Right atrium auricular region (tissue), 2 donors: Measurements from ENCODE around the gene RCAN1. TPM values are rescaled to one million over a fixed set of nuclear protein-coding genes. Genes with fewer than 3 reads are reported as not detected.
"Not testable (repeated sequence)": the region's sequence is repeated elsewhere in the genome, so short reads cannot be mapped to it uniquely, and the experiment has no call there.

ENCODE experiments used
- DNase-seq: peaks from one replicate; pipeline ENCODE4 v3.0.0-alpha.2; 2019; ENCODE audit warnings: low spot score
- H3K27ac ChIP-seq, 2 donors: fragments of 200-600 bp; sonication (generic); 1 replicate in 1 of 2; 2 replicates in 1 of 2; pipeline ENCODE4 v1.5.1; 2016 to 2019
- H3K27me3 ChIP-seq, 2 donors: fragments of 200-600 bp; sonication (generic); one replicate each; pipeline versions ENCODE4 v1.5.1 to v1.6.0; 2017 to 2019
- H3K36me3 ChIP-seq: fragments of 200-600 bp; sonication (generic); one replicate; pipeline ENCODE4 v1.5.1; 2016
- H3K4me1 ChIP-seq, 2 donors: fragments of 200-600 bp; sonication (generic); one replicate each; pipeline versions ENCODE4 v1.5.1 to v1.6.0; 2017 to 2019
- H3K4me3 ChIP-seq, 2 donors: fragments of 200-600 bp; sonication (generic); 1 replicate in 1 of 2; 2 replicates in 1 of 2; pipeline ENCODE4 v1.5.1; 2017 to 2019; ENCODE audit warnings: mild to moderate bottlenecking in 1 of 2, moderate library complexity in 1 of 2
- H3K9me3 ChIP-seq, 2 donors: fragments of 200-600 bp; sonication (generic); one replicate each; pipeline ENCODE4 v1.5.1; 2019
- total RNA-seq, 2 donors: library from RNA; depleted of rRNA; stranded (reverse); fragments of >200 nt; gene quantifications; one replicate each; pipeline ENCODE4 v1.1.0, GENCODE V29; 2016
- TF ChIP-seq, protein P1 (sequence below), 2 donors: fragments of 200-600 bp; sonication (generic); IDR thresholded peaks; one replicate each; pipeline ENCODE4 v1.5.1; 2019; ENCODE audit warnings: antibody characterized with exemption in 2 of 2

The RCAN1 gene
- total RNA-seq, 2 donors from 2014 or later: 26.1 to 38.0 TPM

DNA sequence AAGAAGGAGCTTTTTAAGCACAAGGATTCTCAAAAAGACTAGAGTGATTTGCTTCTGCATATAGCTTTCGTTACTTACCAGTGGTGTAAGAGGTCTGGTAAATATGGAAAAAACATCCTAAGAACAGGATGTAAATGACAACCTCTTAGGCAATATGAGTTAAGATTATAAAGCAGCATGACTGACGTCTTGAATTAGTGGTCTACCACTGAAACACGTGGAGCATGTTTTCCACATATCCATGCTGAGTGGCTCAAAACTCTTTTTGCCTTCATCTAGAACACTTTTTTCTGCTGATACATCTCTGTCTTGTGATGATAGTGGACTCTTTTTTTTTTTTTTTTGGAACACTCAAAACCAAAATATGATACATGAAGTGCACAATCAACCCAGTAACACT, 44.6 kb downstream of the RCAN1 start:
- peak overlapping the region in 1 of 2 donors; percentile 73 for H3K27ac ChIP-seq
- TF ChIP-seq, protein P1, sequence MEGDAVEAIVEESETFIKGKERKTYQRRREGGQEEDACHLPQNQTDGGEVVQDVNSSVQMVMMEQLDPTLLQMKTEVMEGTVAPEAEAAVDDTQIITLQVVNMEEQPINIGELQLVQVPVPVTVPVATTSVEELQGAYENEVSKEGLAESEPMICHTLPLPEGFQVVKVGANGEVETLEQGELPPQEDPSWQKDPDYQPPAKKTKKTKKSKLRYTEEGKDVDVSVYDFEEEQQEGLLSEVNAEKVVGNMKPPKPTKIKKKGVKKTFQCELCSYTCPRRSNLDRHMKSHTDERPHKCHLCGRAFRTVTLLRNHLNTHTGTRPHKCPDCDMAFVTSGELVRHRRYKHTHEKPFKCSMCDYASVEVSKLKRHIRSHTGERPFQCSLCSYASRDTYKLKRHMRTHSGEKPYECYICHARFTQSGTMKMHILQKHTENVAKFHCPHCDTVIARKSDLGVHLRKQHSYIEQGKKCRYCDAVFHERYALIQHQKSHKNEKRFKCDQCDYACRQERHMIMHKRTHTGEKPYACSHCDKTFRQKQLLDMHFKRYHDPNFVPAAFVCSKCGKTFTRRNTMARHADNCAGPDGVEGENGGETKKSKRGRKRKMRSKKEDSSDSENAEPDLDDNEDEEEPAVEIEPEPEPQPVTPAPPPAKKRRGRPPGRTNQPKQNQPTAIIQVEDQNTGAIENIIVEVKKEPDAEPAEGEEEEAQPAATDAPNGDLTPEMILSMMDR (IDR thresholded peaks at IDR 0.05): no peak
- H3K9me3 ChIP-seq: no peaks in the 10 kb centered on the region
- H3K4me3 ChIP-seq: no peak overlapping the region
- no peaks in the 10 kb centered on the region for H3K27me3 ChIP-seq
- H3K36me3 ChIP-seq: no peaks in the 10 kb centered on the region
- DNase-seq: no peak
- H3K4me1 ChIP-seq: peaks cover 0 to 36% of the 10 kb centered on the region in 2 donors

DNA sequence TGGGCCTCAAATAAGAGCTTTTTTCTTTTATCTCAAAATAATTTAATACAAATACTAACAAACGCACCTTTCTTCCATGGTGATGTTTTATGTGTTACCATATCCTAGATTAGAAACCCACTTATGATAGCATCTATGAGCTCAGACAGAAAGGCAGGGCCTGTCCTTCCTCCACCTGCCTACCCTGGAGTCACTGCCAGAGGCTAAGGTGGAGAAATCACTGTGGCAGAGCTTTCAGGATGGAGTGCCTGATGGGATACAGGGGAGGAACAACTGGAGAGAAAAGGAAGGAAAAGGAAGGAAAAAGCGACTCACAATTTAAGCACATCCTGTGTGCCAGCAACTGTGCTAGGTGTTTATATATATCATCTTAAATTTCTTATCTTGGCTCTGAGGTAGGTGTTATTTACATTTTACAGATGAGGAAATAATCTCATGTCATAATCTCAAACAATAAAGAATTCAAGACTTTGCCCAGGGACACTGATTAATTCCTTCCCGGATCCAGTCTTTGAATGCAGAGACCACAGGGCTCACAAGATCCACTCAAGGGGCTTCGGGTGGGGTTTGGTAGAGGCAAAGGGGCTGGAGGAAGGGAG, 45.4 kb downstream of the RCAN1 start:
- Histone ChIP-seq H3K27me3 (no peaks in the 10 kb centered on the region), H3K9me3 (no peaks in the 10 kb centered on the region), H3K36me3 (no peaks in the 10 kb centered on the region), H3K27ac (peak overlapping the region in 1 of 2 donors; percentile 73), H3K4me3 (no peak overlapping the region), H3K4me1 (peaks cover 0 to 43% of the 10 kb centered on the region in 2 donors)
- TF ChIP-seq, protein P1 (IDR thresholded peaks at IDR 0.05): no peak
- DNase-seq: no peak

DNA sequence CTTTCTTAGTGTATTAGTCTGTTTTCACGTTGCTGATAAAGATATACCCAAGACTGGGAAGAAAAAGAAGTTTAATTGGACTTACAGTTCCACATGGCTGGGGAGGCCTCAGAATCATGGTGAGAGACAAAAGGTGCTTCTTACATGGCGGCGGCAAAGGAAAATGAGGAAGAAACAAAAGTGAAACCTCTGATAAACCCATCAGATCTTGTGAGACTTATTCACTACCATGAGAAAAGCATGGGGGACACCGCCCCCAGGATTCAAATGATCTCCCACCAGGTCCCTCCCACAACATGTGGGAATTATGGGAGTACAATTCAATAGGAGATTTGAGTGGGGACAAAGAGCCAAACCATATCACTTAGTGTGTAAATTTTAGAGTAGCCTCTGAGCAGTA, 46.1 kb downstream of the RCAN1 start:
- not testable (repeated sequence) for H3K36me3 ChIP-seq, H3K27me3 ChIP-seq, H3K9me3 ChIP-seq, DNase-seq, H3K4me3 ChIP-seq
- H3K4me1 ChIP-seq: peaks cover 0 to 43% of the 10 kb centered on the region in 2 donors
- H3K27ac ChIP-seq: peak overlapping the region in 1 of 2 donors; percentile 73

DNA sequence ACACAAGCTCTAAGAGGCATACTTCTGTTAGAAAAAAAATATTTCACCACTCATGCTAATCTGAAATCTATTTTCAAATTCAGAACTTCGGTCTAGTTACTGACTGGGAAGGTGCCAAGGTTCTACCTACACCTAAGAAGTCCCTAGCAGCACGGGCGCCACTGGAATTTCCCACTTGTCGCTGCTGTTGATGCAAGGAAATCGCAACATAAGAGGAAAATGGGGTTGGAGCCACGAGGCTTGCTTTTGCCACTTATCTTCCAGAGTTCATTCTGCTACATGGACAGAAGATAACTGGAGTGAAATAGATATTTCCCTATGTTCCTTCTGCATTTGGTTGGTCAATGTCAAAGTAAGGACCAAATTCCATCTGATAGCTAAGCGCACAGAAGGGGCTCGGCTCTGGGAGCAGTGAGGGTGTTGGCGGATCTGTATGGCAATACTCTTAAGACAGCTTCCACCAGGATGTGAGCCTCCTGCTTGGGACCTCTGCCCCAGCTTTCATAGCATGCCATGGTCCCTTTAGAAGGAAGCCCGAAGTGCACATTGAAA, 47.2 kb downstream of the RCAN1 start:
- Histone ChIP-seq H3K4me3 (no peak overlapping the region), H3K27ac (peak overlapping the region; percentile 36 to 41), H3K9me3 (no peaks in the 10 kb centered on the region), H3K36me3 (no peaks in the 10 kb centered on the region), H3K4me1 (peaks cover 0 to 40% of the 10 kb centered on the region in 2 donors), H3K27me3 (no peaks in the 10 kb centered on the region)
- TF ChIP-seq, protein P1 (IDR thresholded peaks at IDR 0.05): no peak
- DNase-seq: no peak

DNA sequence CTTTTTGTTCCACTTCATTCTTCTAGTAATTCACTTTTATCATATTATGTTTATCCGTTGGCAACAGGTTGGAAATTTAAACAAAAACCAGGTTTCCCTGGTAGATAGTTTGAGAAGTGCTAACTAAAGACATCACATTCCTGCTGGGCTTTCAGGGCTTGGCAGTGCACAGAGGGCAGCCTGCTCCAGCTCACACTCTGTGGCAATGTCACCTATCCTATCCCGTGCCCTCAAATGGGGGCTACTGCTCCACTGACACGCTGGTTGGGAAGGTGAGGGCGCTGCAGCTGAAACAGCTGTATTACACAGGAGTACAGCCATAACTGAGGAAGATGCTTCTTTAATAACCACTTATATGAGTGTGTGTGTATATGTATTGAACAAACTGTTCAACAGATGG, 49.7 kb downstream of the RCAN1 start:
- DNase-seq: no peak
- Histone ChIP-seq H3K27me3 (no peaks in the 10 kb centered on the region), H3K4me1 (peaks cover 0 to 31% of the 10 kb centered on the region in 2 donors), H3K4me3 (no peak overlapping the region), H3K36me3 (no peaks in the 10 kb centered on the region), H3K9me3 (no peaks in the 10 kb centered on the region), H3K27ac (peak overlapping the region; percentile 23 to 54)
- TF ChIP-seq, protein P1 (IDR thresholded peaks at IDR 0.05): no peak

DNA sequence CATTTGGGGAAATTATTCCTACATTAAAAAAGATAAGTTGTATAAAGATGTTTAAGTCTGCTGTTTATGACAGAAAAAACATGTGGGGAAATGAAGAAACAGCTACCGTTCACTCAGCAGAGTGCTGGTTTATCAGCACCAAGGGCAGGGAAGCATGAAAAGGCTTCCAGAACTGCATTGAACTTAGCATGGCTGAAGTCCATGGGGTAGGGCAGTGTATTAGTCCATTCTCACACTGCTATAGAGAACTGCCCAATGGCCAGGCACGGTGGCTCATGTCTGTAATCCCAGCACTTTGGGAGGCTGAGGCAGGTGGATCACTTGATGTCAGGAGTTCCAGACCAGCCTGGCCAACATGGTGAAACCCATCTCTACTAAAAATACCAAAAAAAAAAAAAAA, 51.5 kb downstream of the RCAN1 start:
- H3K9me3 ChIP-seq, H3K36me3 ChIP-seq, H3K4me3 ChIP-seq, DNase-seq, H3K27ac ChIP-seq, H3K27me3 ChIP-seq: not testable (repeated sequence)
- peaks cover 0 to 29% of the 10 kb centered on the region in 2 donors for H3K4me1 ChIP-seq

DNA sequence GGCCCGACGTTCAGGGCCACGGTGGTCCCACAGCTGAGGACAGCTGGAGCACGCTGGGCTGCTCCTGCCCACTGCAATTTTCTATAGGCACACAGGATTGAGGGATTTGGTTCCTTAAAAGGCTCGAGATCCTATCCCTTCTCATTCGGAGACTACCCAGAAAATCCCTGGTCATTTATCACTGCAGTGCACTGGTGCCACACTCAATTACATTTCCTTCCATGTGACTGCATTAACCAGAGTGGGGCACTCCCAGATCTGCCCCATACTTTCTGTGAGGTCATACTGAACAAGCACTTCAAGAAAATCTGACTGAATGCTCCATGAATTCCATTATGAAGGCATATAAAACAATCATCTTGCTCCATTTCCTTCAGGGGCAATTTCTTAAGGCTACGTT, 53.1 kb downstream of the RCAN1 start:
- Histone ChIP-seq H3K9me3 (no peaks in the 10 kb centered on the region), H3K27me3 (no peaks in the 10 kb centered on the region), H3K4me1 (peaks cover 0 to 15% of the 10 kb centered on the region in 2 donors), H3K4me3 (no peak overlapping the region), H3K27ac (no peak overlapping the region), H3K36me3 (no peaks in the 10 kb centered on the region)
- TF ChIP-seq, protein P1 (IDR thresholded peaks at IDR 0.05): no peak
- DNase-seq: no peak
